Aorta (tissue), 5 donors: Measurements from ENCODE around the gene KCNK5. TPM values are rescaled to one million over a fixed set of nuclear protein-coding genes. Genes with fewer than 3 reads are reported as not detected.

ENCODE experiments used
- ATAC-seq: fragments of 200-7000 bp; cut with Tn5 transposase; one replicate; pipeline ENCODE4 v1.9.1; 2022; ENCODE audit warnings: moderate library complexity; ENCODE audit not compliant: low FRiP score
- DNase-seq, 2 donors: peaks; one replicate each; pipeline ENCODE4 v3.0.0-alpha.2; 2020
- H3K27ac ChIP-seq, 2 donors: one replicate each; pipeline ENCODE4 v1.5.1; 2013; ENCODE audit warnings: low read length in 2 of 2, mild to moderate bottlenecking in 2 of 2, moderate library complexity in 2 of 2, control low read depth in 1 of 2, inconsistent platforms in 1 of 2, low read depth in 1 of 2
- H3K27me3 ChIP-seq, 2 donors: one replicate each; pipeline ENCODE4 v1.6.1; 2013; ENCODE audit warnings: control low read depth in 1 of 2, low read length in 1 of 2, mild to moderate bottlenecking in 1 of 2, moderate library complexity in 1 of 2; ENCODE audit not compliant: insufficient read depth in 2 of 2, control insufficient read depth in 1 of 2
- H3K36me3 ChIP-seq, 2 donors: one replicate each; pipeline ENCODE4 v1.6.1; 2013; ENCODE audit warnings: control low read depth in 1 of 2, low read length in 1 of 2, mild to moderate bottlenecking in 1 of 2; ENCODE audit not compliant: insufficient read depth in 2 of 2, control insufficient read depth in 1 of 2
- H3K4me1 ChIP-seq, 2 donors: one replicate each; pipeline ENCODE4 v1.6.1; 2013; ENCODE audit warnings: low read length in 2 of 2, control low read depth in 1 of 2, mild to moderate bottlenecking in 1 of 2, moderate library complexity in 1 of 2; ENCODE audit not compliant: insufficient read depth in 2 of 2, control insufficient read depth in 1 of 2
- H3K4me3 ChIP-seq, 2 donors: one replicate each; pipeline ENCODE4 v1.5.1; 2013; ENCODE audit warnings: low read length in 2 of 2, control low read depth in 1 of 2, mild to moderate bottlenecking in 1 of 2
- H3K9me3 ChIP-seq: one replicate; pipeline ENCODE4 v1.6.1; 2013; ENCODE audit warnings: mild to moderate bottlenecking, low read length; ENCODE audit not compliant: control insufficient read depth
- WGBS, 2 donors: extraction: QIAGEN DNeasy Blood & Tissue Kit; methylation state at CpG; one replicate each; pipeline ENCODE4 v1.1.7; 2013; 5-methylcytosine and 5-hydroxymethylcytosine counted together
- intact Hi-C, 2 donors: fragments of 100-400 bp; cut with DNase I; formaldehyde crosslinking; loops; one replicate each; pipeline versions ENCODE4 v1.14.2 to v1.15.0; 2022
- polyA plus RNA-seq, 2 donors: library from polyadenylated mRNA; stranded (reverse); fragments of 200-250 nt; gene quantifications; one replicate each; pipeline ENCODE4 v1.2.3, GENCODE V29; 2013
- total RNA-seq, 2 donors: library from RNA; stranded (reverse); fragmentation: NEBNext Ultra II Directional; extraction: Animal tissue kit (Norgen Biotek cat#: 25700); gene quantifications; one replicate each; pipeline ENCODE4 v1.2.1, GENCODE V29; 2021
- donor health status: healthy with polysubstance abuse.
- donor health status: Bipolar disorder and iron deficiency.
- donor health status: DM: no; HTN: no; CAD: no.
- donor health status: DM: no; HTN: no; CAD: no.
- donor health status: DM: yes; HTN: yes; CAD: no.

KCNK5 gene
- total and polyA plus RNA-seq, 4 donors = 1.2 to 5.2 (median 3.9) TPM; not detected in 1

DNA sequence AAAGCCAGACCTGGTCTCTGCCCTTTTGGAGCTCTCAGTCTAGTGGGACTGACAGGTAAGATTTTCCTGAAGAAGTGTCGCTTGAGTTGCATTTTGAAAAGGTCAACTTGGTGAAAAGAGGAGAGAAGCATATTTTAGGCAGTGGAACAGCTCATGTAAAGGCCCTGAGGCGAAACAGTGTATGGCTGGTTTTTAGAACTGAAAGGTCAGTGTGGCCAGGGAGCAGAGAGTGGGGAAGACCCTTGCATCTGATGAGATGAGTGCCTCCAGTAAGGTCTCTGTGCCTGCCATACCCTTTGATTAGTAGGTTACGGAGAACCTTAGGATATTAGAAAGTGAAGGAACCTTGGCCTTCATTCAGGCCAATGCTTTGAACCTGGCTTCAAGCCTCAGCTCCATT, 58.4 kb downstream of the KCNK5 start:
- no peaks in the 10 kb centered on the region for H3K4me1 ChIP-seq
- intact Hi-C loops = no loop called here
- H3K9me3 ChIP-seq = peaks cover 6% of the 10 kb centered on the region
- WGBS, 2 donors = 98 to 99% methylated on average over 3 of the region's 3 CpGs
- H3K36me3 ChIP-seq = no peaks in the 10 kb centered on the region
- H3K27me3 ChIP-seq = peaks cover 0 to 2% of the 10 kb centered on the region in 2 donors
- no peak overlapping the region for H3K27ac ChIP-seq
- DNase-seq (no peak), ATAC-seq (no peak)
- H3K4me3 ChIP-seq = no peak overlapping the region

DNA sequence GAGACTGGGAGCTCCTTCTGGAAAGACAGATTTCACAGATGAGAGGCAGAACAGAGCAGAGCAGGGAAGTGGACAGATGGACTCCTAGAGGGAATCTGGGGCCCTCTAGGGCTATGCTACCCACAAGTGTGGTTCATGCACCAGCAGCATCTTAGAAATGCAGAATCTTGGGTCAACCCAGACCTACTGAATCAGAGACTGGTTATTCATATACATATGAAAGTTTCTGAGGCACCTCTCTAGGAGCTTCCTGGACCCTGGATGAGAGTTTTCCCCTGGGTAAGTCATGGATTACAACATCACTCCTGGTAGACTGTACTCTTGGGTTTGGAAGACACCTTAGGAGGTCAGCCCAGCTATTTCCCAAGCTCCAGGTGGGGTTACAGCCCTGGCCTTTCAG, 58.9 kb downstream of the KCNK5 start:
- Histone ChIP-seq H3K27ac (no peak overlapping the region), H3K36me3 (no peaks in the 10 kb centered on the region), H3K9me3 (peaks cover 6% of the 10 kb centered on the region), H3K27me3 (peaks cover 0 to 2% of the 10 kb centered on the region in 2 donors), H3K4me1 (no peaks in the 10 kb centered on the region), H3K4me3 (no peak overlapping the region)
- intact Hi-C loops = no loop called here
- DNase-seq (no peak), ATAC-seq (no peak)

GRCh38 chr6:39169448-39170344, 59.6 kb downstream of the KCNK5 start:
- intact Hi-C loops = no loop called here
- Histone ChIP-seq H3K36me3 (no peaks in the 10 kb centered on the region), H3K4me3 (no peak overlapping the region), H3K9me3 (peaks cover 6% of the 10 kb centered on the region), H3K4me1 (no peaks in the 10 kb centered on the region), H3K27me3 (peaks cover 0 to 2% of the 10 kb centered on the region in 2 donors), H3K27ac (no peak overlapping the region)
- 34 to 40% methylated on average over 14 of the region's 14 CpGs for whole genome bisulfite sequencing, 2 donors
- ATAC-seq (no peak), DNase-seq (no peak)

- H3K36me3 ChIP-seq = no peaks in the 10 kb centered on the region
- no peak for DNase-seq
- no peak for ATAC-seq
- H3K9me3 ChIP-seq = peaks cover 6% of the 10 kb centered on the region
- H3K27ac ChIP-seq = no peak overlapping the region
- intact Hi-C loops = no loop called here
- H3K4me3 ChIP-seq = no peak overlapping the region
- H3K4me1 ChIP-seq = no peaks in the 10 kb centered on the region
- 83 to 88% methylated on average over 10 of the region's 10 CpGs for WGBS, 2 donors
- H3K27me3 ChIP-seq = peaks cover 0 to 2% of the 10 kb centered on the region in 2 donors
Observed at GRCh38 chr6:39167866-39168625, 61.2 kb downstream of the KCNK5 start.

GRCh38 chr6:39167321-39167720, 62.0 kb downstream of the KCNK5 start:
- Histone ChIP-seq H3K4me1 (no peaks in the 10 kb centered on the region), H3K36me3 (no peaks in the 10 kb centered on the region), H3K27me3 (peaks cover 0 to 2% of the 10 kb centered on the region in 2 donors), H3K27ac (no peak overlapping the region), H3K9me3 (peaks cover 6% of the 10 kb centered on the region), H3K4me3 (no peak overlapping the region)
- ATAC-seq (no peak), DNase-seq (no peak)
- 89 to 91% methylated on average over 5 of the region's 5 CpGs for WGBS, 2 donors
- intact Hi-C loops = no loop called here

- Histone ChIP-seq H3K27ac (no peak overlapping the region), H3K4me1 (no peaks in the 10 kb centered on the region), H3K36me3 (no peaks in the 10 kb centered on the region), H3K4me3 (no peak overlapping the region), H3K9me3 (peaks cover 4% of the 10 kb centered on the region), H3K27me3 (peaks cover 0 to 1% of the 10 kb centered on the region in 2 donors)
- WGBS, 2 donors = 74% methylated on average over 5 of the region's 5 CpGs
- intact Hi-C loops = loop anchor here (1.0 kb wide), 1 partner anchor 136 kb away; no protein-coding TSS in a partner anchor
- ATAC-seq = no peak
- DNase-seq = no peak
Observed at GRCh38 chr6:39166912-39167290, 62.4 kb downstream of the KCNK5 start.

DNA sequence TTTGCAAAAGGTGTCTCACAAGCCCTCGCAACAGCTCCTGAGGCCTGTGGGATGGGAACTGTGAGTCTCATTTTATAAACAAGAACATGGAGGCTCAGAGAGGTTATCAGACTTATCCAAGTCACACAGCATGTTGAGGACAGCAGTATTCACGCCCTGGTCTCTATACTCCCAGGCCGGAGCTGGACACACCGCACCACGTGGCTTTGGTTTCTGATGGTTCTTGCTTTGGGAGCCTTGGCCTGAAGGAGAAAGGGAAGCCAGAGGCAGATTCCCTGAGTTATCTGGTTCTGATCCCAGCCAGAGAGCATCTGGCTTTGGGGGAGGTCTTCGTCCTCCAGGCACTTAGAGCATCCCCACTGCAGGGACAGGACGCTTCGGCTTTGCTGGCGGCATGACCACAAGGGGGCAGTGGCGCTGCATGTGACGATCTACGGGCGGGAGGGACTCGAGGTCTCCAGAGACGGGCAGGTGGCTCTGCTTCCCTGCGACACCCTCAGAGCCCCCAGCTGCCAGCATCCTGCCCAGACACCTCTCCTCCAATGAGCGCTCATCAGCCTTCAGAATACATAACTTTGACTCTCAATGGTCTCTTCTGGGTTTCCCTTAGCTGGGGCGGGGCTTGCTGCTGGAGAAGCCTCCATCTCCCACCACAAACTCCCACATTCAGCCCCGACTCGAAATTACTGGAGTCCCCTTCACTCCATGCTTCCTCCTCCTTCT, 62.9 kb downstream of the KCNK5 start:
- Histone ChIP-seq H3K4me1 (no peaks in the 10 kb centered on the region), H3K27ac (no peak overlapping the region), H3K27me3 (no peaks in the 10 kb centered on the region), H3K4me3 (no peak overlapping the region), H3K9me3 (no peaks in the 10 kb centered on the region), H3K36me3 (no peaks in the 10 kb centered on the region)
- DNase-seq (peak; percentile 87 to 96), ATAC-seq (peak; percentile 80)
- intact Hi-C loops = loop anchor here (1.0 kb wide), 1 partner anchor 137 kb away; no protein-coding TSS in a partner anchor
- WGBS, 2 donors = 28% methylated on average over 20 of the region's 20 CpGs

DNA sequence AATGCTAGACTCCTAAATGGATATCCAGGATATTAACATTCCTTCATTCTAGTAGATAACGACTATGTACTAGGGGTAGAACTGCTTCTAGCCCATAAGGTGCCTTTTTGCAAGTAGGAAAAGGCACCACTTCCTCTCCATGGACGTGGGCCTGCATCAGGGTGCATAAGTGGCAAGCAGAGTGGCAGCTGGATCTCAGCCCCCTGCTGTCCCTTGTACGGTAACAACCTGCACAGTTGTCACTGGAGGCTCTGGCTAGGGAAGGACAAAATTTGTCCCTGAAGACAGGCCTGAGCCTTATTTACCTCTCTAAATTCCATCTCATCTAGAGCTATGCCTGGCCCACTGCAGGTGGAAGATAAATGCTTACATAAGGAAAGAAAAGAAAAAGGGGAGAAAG, 71.8 kb downstream of the KCNK5 start:
- intact Hi-C loops = no loop called here
- 51 to 59% methylated on average over 3 of the region's 3 CpGs for WGBS, 2 donors

More for the DNA sequence above, 71.8 kb downstream of the KCNK5 start:
- Histone ChIP-seq H3K27ac (no peak overlapping the region), H3K4me1 (no peaks in the 10 kb centered on the region), H3K36me3 (no peaks in the 10 kb centered on the region), H3K27me3 (no peaks in the 10 kb centered on the region), H3K9me3 (no peaks in the 10 kb centered on the region), H3K4me3 (no peak overlapping the region)
- DNase-seq (no peak), ATAC-seq (no peak)
